ENCODE results near the gene MICAL1.

MICAL1 gene

GRCh38 chr6:109453594-109454495, 1.7 kb downstream of the MICAL1 start:
- DNase-seq, result no peak

DNA sequence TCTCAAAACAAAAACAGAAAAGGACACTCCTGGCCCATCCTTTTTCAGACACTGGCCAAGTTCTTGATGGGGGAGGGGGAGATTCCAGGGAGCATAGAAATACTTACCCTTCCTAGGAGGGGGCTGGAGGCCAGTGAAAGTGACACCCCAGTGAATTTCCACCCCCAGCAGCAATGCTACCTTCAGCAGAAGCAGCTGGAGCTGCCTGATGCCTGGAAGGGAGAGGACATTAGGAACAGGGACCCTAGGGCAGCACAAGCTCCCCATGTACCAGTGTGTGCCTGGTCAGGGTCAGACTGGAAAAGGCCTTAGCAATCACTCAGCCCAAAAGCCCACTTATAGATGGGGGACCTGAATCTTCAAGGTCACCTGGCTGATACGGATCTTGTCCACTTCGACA, 2.4 kb downstream of the MICAL1 start:
- DNase-seq, result no peak

- no peak for DNase-seq
Measured at GRCh38 chr6:109452181-109452580, 3.4 kb downstream of the MICAL1 start.

DNA sequence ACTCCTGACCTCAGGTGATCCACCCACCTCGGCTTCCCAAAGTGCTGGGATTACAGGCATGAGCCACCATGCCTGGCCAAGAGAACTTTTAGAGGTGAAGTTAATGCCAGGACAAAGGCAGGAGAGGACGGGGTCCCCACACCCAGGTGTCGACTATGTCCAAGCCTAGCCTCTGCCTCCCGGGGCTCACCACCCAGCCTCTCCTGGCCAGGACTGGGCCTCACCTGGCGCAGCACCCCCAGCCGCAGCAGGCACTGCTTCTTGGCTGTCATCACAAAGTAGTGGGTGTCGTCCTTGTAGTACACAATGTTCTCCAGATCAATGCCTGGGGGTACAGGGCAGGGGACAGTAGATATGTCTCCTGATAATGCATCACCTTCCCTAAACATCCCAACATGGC, 4.2 kb downstream of the MICAL1 start:
- DNase-seq, result no peak

DNA sequence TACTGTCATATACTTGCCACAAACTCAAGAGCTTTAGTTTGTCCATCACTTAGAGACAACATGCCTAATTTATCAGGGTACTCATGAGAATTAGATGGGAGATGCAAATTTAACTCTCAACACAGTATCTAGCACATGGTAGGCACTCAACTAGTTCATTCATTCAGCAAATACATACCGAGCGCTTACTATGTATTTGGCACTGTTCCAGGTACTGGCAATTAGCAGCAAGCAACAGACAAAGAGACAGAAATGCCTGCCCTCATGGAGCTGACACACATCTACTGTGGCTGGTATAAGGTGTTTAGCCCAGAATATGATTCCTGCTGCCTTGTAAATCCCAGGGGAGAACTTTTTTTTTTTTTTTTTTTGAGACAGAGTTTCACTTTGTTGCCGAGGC, 4.8 kb downstream of the MICAL1 start:
- no peak for DNase-seq

DNA sequence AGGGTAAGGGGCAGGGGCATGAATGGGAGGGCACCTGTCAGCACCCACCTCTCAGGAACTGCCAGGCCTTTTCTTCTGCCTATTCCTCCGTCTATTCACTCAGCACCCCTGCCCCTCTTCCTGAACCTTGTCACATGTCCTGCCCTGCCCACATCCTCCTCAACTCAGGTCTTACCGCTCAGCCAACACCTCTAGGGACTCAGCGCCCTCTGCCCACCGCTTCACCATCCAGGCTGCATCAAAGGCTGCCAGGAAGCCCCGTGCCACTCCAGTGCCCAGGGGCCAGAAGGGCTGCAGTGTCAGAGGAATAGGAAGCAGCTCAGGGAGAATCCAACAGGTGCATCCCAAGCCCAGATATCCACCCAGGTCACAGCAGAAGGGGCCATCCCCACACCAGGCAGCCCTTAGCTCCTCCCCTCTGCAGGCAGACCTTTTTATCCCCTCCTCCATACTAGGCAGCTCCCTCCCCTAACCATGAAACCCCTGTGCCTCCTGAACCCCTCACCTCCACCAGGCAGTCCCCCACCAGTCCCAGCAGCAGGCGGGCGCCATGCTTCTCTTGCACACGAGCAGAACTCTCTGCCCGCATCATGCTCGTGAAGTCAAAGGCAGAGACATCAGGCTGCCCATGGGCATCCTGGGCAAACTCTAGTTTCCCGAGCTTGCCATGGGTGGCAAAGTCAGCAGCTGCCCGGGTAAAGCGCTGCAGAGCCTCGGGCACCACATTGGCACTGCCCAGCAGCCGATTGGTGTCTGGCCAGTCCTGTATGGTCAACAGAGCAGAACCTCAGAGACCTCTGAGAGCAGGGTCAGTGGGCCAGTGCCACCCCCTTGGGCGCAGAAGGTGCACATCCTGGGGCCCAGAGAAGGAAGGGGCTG, 5.5 kb downstream of the MICAL1 start:
- peak; percentile 61 for DNase-seq

- no peak for DNase-seq
Measured at GRCh38 chr6:109449064-109449794, 6.3 kb downstream of the MICAL1 start.

DNA sequence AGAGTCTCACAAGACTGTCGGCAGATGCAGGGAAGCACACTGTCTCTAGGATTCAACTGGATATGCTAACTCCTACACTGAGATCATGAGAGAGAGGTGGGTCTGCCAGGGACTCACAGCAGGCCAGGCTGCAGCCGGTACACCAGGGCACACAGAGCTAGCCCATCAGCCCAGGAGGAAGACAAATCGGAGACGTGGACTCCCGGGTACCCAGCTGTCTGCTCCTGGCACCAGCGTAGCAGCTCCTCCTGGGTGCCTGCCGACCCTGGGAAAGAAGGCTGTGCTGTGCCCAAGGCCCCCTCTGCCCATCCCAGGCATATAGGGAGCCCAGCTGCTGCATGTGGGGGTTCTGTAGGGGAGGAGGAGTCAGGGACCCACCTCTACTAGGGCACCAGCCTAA, 7.0 kb downstream of the MICAL1 start:
- no peak for DNase-seq

GRCh38 chr6:109447878-109448555, 7.6 kb downstream of the MICAL1 start:
- peak; percentile 16 for DNase-seq

- DNase-seq, result no peak
Measured at GRCh38 chr6:109447087-109447486, 8.5 kb downstream of the MICAL1 start.

- no peak for DNase-seq
Measured at GRCh38 chr6:109446541-109446940, 9.0 kb downstream of the MICAL1 start.

- no peak for DNase-seq
Measured at GRCh38 chr6:109446072-109446471, 9.5 kb downstream of the MICAL1 start.

- DNase-seq, result no peak
Measured at GRCh38 chr6:109445382-109445781, 10.2 kb downstream of the MICAL1 start.

GRCh38 chr6:109443425-109443950, 12.1 kb downstream of the MICAL1 start:
- DNase-seq, result no peak

- DNase-seq, result no peak
Measured at GRCh38 chr6:109442393-109442924, 13.1 kb downstream of the MICAL1 start.

- peak; percentile 57 for DNase-seq
Measured at GRCh38 chr6:109441069-109441816, 14.3 kb downstream of the MICAL1 start.

- peak; percentile 86 for DNase-seq
Measured at GRCh38 chr6:109440331-109441068, 15.1 kb downstream of the MICAL1 start, which contains the start of the genes PPIL6 and SMPD2. TSS of gene PPIL6 (minus strand) at chr6:109440628. CDS start at chr6:109440590, 38 bp downstream. TSS of gene SMPD2 (plus strand) at chr6:109440724. CDS start at chr6:109441122, 398 bp downstream.

DNA sequence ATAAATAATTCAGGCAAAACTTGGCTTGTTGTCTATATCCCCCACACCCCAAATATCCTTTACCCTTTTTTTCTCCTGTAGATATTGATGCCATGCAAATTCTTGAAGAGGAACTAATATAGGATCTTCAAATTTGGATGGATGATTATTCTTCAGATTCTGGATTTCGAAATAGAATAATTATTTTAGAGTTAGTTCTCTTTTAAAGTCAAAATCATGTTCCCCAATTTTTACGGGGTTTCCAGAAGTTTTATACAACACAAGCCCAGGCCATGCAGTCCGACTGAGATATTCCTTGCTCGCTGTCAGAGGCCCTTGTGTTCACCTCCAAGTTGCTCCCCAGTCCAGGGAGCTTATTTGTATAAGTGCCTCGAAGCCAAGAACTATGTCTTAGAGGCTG, 19.5 kb downstream of the MICAL1 start:
- no peak for DNase-seq

GRCh38 chr6:109434456-109434855, 21.1 kb downstream of the MICAL1 start:
- DNase-seq, result no peak

DNA sequence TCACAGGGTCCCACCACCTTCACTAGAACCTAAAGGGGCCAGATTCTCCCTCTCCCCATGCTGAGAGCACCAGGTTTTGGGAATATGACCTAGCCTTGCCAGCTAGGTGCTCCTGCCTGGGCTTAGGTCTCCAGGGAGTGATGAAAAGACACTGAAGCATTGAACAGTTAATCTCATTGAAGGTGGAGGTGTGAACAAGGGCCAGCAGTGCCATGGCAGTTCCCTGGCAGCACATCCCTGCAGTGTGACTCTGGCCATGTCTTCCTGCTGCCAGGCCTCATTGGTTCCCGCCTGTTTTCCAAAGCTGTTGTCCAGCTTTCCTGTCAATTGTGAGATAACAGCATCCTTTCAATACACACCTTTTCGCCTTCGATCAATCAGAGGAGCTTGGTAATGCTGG, 26.1 kb downstream of the MICAL1 start:
- no peak for DNase-seq

All from CD4-positive, alpha-beta T cell treated with Interleukin-17A for 4 hours (primary cell).